ENCODE results near the gene RGS14.

The RGS14 gene

GRCh38 chr5:177403792-177404640 lies 46.3 kb downstream of the RGS14 start:
- Histone ChIP-seq H3K27me3 (ENCODE audit: insufficient read depth, low read depth) (no peaks in the 10 kb centered on the region), H3K27ac (peak overlapping the region; percentile 52), H3K4me3 (IDR thresholded peaks at IDR 0.05; ENCODE audit: insufficient read depth, low read depth, low read length) (no peak overlapping the region), H3K4me1 (ENCODE audit: low read depth, poor library complexity, severe bottlenecking) (peaks cover 9% of the 10 kb centered on the region), H3K79me2 (ENCODE audit: insufficient read depth, low read depth) (no peaks in the 10 kb centered on the region), H3K4me2 (peak overlapping the region; percentile 91), H4K20me1 (ENCODE audit: insufficient read depth) (no peaks in the 10 kb centered on the region), H3K36me3 (ENCODE audit: insufficient read depth) (no peaks in the 10 kb centered on the region), H2AFZ (ENCODE audit: low read depth) (peak overlapping the region; percentile 78), H3K9ac (peak overlapping the region; percentile 62)
- TF ChIP-seq CTCF (conservative IDR thresholded peaks at IDR 0.05; ENCODE audit: low read depth, low read length), result peak; percentile 39

- Histone ChIP-seq H3K4me2 (peak overlapping the region; percentile 91), H3K4me1 (ENCODE audit: low read depth, poor library complexity, severe bottlenecking) (peaks cover 9% of the 10 kb centered on the region), H3K9ac (peak overlapping the region; percentile 62; the same call in 1 of the 2 replicates), H3K4me3 (IDR thresholded peaks at IDR 0.05; ENCODE audit: insufficient read depth, low read depth, low read length) (no peak overlapping the region), H4K20me1 (ENCODE audit: insufficient read depth) (no peaks in the 10 kb centered on the region), H3K36me3 (ENCODE audit: insufficient read depth) (no peaks in the 10 kb centered on the region), H3K79me2 (ENCODE audit: insufficient read depth, low read depth) (no peaks in the 10 kb centered on the region), H3K27me3 (ENCODE audit: insufficient read depth, low read depth) (no peaks in the 10 kb centered on the region), H3K27ac (peak overlapping the region; percentile 52; the same call in 1 of the 2 replicates), H2AFZ (ENCODE audit: low read depth) (peak overlapping the region; percentile 78; the same call in 1 of the 2 replicates)
- no peak for TF ChIP-seq CTCF (conservative IDR thresholded peaks at IDR 0.05; ENCODE audit: low read depth, low read length)
Measured at GRCh38 chr5:177404641-177405179, 47.0 kb downstream of the RGS14 start.

GRCh38 chr5:177405312-177405711 lies 47.6 kb downstream of the RGS14 start:
- Histone ChIP-seq H2AFZ (ENCODE audit: low read depth) (no peak overlapping the region), H3K27me3 (ENCODE audit: insufficient read depth, low read depth) (no peaks in the 10 kb centered on the region), H3K4me2 (peak overlapping the region; percentile 91; the same call in 1 of the 2 replicates)

GRCh38 chr5:177405805-177406204 lies 48.1 kb downstream of the RGS14 start:
- Histone ChIP-seq H3K4me3 (IDR thresholded peaks at IDR 0.05; ENCODE audit: insufficient read depth, low read depth, low read length) (no peak overlapping the region), H4K20me1 (ENCODE audit: insufficient read depth) (no peaks in the 10 kb centered on the region), H3K36me3 (ENCODE audit: insufficient read depth) (no peaks in the 10 kb centered on the region), H2AFZ (ENCODE audit: low read depth) (no peak overlapping the region), H3K79me2 (ENCODE audit: insufficient read depth, low read depth) (no peaks in the 10 kb centered on the region), H3K9ac (no peak overlapping the region), H3K27ac (no peak overlapping the region), H3K4me1 (ENCODE audit: low read depth, poor library complexity, severe bottlenecking) (peaks cover 13% of the 10 kb centered on the region), H3K27me3 (ENCODE audit: insufficient read depth, low read depth) (no peaks in the 10 kb centered on the region), H3K4me2 (no peak overlapping the region)
- no peak for TF ChIP-seq CTCF (conservative IDR thresholded peaks at IDR 0.05; ENCODE audit: low read depth, low read length)

More at GRCh38 chr5:177405312-177405711, 47.6 kb downstream of the RGS14 start:
- H3K36me3 ChIP-seq (ENCODE audit: insufficient read depth), result no peaks in the 10 kb centered on the region
- peaks cover 9% of the 10 kb centered on the region for H3K4me1 ChIP-seq (ENCODE audit: low read depth, poor library complexity, severe bottlenecking)
- no peak overlapping the region for H3K4me3 ChIP-seq (IDR thresholded peaks at IDR 0.05; ENCODE audit: insufficient read depth, low read depth, low read length)
- H3K27ac ChIP-seq, result no peak overlapping the region
- H4K20me1 ChIP-seq (ENCODE audit: insufficient read depth), result no peaks in the 10 kb centered on the region
- H3K79me2 ChIP-seq (ENCODE audit: insufficient read depth, low read depth), result no peaks in the 10 kb centered on the region
- no peak for TF ChIP-seq CTCF (conservative IDR thresholded peaks at IDR 0.05; ENCODE audit: low read depth, low read length)
- H3K9ac ChIP-seq, result no peak overlapping the region

Data from KMS-11 (cell line).